ENCODE measurements around the gene RNF38.

The RNF38 gene

GRCh38 chr9:36289836-36290435 lies 110.1 kb downstream of the RNF38 start:
- TF ChIP-seq, protein P1, sequence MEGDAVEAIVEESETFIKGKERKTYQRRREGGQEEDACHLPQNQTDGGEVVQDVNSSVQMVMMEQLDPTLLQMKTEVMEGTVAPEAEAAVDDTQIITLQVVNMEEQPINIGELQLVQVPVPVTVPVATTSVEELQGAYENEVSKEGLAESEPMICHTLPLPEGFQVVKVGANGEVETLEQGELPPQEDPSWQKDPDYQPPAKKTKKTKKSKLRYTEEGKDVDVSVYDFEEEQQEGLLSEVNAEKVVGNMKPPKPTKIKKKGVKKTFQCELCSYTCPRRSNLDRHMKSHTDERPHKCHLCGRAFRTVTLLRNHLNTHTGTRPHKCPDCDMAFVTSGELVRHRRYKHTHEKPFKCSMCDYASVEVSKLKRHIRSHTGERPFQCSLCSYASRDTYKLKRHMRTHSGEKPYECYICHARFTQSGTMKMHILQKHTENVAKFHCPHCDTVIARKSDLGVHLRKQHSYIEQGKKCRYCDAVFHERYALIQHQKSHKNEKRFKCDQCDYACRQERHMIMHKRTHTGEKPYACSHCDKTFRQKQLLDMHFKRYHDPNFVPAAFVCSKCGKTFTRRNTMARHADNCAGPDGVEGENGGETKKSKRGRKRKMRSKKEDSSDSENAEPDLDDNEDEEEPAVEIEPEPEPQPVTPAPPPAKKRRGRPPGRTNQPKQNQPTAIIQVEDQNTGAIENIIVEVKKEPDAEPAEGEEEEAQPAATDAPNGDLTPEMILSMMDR (IDR thresholded peaks at IDR 0.05; ENCODE audit: extremely low read depth, missing control alignments) = no peak

GRCh38 chr9:36288070-36288469 lies 112.0 kb downstream of the RNF38 start:
- TF ChIP-seq, protein P1 (IDR thresholded peaks at IDR 0.05; ENCODE audit: extremely low read depth, missing control alignments) = no peak
- no peak for DNase-seq (ENCODE audit: low spot score)

More at GRCh38 chr9:36289836-36290435, 110.1 kb downstream of the RNF38 start:
- DNase-seq (ENCODE audit: low spot score) = no peak
